SW480 (cell line): ENCODE data around the gene VASH1.

ENCODE experiments used
- DNase-seq: peaks from one replicate; pipeline ENCODE4 v3.0.0-alpha.2; 2016; ENCODE audit warnings: low spot score

Gene VASH1

DNA sequence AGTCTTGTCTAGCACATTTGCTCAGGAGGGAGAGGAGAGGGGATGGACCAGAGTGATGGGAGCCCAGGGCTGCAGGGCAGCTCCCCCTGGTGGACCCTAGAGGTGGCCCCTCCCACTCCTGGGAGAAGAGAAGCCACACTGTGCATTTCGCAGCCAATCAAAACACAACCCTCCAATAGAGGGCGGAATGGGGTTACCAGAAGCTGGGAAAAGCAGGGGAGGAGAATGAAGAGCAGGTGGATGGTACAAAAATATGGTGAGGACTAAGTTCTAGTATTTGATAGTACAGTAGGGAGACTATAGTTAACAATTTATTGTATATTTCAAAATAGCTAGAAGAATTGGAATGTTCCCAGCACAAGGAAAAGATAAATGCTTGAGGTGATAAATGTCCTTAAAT, 23.6 kb downstream of the VASH1 start:
- DNase-seq = peak; percentile 73

GRCh38 chr14:76786601-76787000, 25.3 kb downstream of the VASH1 start:
- DNase-seq = no peak

GRCh38 chr14:76792422-76792821, 31.2 kb downstream of the VASH1 start:
- DNase-seq = no peak

- no peak for DNase-seq
These were observed 32.1 kb downstream of the VASH1 start for GRCh38 chr14:76793324-76793723.

GRCh38 chr14:76793956-76794355, 32.7 kb downstream of the VASH1 start:
- no peak for DNase-seq

DNA sequence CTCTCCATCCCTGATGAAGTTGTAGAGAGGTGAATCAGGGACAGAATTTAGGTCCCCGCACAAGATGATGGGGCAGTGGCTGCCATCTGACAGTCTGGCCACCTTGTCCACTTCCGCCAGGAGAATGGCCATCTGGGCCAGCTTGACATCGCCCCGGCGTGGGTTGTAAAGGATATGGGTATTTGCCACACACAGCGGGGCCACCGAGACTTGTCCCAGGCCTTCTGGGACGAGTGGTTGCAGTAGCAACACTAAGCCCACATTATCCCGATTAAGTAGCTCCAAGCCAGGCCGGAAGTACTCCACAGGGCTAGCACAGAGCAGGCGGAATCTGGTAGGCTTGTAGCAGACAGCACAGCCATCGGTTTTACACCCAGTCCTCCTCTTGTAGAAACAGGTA, 45.2 kb downstream of the VASH1 start:
- no peak for DNase-seq

DNA sequence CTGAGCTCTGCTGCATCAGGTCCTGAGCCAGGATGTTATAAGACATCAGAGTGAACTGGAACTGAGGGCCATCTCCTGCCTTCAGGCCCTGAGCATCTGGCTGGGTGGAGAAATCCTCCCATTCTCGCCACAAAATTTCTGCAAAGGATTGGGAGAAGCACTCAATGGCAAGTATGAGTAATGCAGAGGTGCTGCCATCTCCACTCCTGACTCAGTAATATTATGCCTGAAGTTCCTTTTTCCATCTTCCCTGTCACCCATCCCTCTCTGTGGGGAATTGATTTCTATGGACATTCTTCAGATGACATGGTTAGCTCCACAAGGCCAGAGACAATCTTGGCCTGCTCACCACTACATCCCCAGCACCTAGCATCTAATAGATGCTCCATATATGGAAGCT, 46.7 kb downstream of the VASH1 start:
- no peak for DNase-seq

- DNase-seq = no peak
These were observed 47.7 kb downstream of the VASH1 start for GRCh38 chr14:76808990-76809389.

DNA sequence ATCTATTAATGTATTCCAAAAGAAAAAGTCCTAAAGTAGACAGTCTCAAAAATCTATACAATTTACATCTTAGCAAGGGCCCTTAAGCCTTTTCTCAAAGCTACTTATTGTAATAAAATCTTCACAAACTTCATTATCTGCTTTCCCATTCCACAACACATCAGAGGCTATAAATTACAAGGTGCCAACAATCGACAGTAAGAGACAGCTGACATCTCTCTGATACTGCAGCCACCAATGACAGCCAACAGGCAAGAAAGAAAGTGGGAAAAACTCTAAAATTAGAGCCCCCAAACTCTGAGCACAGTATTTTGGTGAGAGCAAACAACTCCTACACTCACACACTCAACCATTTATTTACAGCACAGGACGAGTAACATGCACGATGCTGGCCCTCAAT, 49.3 kb downstream of the VASH1 start:
- DNase-seq = no peak

DNA sequence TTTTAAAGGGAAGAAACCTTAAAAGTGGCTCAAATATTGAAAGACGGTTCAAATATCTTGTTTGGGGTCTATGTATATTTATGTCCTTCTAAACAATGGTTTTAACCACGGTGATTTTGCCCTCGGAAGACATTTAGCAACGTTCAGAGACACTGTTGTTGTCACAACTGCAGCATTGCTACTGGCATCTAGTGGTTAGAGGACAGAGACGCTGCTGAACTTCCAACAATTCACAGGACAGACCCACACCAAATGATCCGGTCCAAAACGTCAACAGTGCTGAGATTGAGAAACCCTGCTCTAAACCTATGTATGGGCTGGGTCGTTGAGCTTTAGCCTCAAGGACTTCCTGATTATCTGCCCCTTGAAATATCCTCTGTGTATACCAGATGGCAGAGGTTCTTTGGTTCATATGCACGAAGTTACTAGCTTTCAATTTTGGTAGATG, 49.7 kb downstream of the VASH1 start:
- DNase-seq = peak; percentile 54

DNA sequence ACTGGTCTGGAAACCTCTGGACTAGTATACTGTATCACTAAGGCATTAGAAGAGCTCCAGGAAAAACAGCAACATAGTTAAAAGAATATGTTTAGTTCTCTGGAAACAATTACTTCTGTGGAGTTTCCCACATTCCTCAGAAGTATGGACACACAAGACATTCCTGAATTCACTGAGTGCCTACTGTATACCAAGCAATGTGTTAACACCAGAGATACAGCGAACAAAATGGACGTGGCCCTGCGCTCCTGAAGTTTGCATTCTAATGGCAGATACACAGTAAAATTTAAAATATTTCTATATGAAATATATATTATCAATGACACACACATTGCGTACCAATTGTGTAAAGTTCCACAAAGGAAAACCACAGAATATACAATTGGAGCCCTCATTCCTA, 50.3 kb downstream of the VASH1 start:
- no peak for DNase-seq

- peak; percentile 52 for DNase-seq
These were observed 50.8 kb downstream of the VASH1 start for GRCh38 chr14:76812093-76812421.

- DNase-seq = peak; percentile 95
These were observed 51.4 kb downstream of the VASH1 start, which contains the start of gene ANGEL1 for GRCh38 chr14:76812422-76813383. ANGEL1 (minus strand) TSS chr14:76812882; CDS start chr14:76812827, 55 bp downstream.

DNA sequence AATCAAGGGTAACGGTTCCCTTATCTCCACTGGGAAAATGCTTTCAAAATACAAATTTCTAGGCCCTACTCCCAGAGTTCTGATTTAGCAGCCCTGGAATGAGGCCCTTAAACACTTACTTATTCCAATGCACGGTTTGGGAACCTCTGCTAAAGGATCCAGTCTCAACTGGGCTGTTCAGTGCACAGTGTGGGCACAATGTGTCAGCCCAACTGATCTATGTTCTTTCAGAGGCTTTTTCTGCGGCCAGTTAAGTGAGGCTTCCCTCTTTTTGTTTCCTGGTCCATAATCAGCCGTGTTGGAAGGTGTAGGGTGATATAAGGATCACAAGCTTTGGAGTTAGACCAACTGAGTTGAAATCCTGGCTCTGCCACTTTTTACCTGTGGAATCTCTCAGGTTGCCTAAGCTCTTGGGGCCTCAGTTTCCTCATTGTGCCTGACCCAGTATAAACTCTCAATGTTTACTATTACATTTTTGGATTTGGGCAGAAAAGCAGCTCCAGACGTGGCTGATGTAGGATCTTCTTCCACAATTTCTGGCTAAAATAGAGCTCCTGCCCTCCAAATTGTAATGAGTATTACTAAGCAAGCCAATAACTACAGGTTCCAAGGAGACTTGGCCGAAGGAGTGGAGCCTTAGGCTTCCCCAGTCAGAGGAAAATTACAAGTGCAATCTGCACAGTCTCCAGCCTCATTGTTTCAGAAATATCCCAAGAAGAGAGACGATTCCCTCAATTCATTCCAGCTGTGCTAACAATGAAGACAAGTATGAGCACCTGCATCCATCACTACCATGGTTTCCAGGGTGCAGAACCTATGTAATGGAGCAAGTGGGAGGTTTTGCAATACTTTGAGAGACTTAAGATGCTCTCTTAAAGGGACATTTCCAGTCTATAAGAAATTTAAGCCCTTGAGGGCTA, 53.7 kb downstream of the VASH1 start:
- DNase-seq = no peak

- DNase-seq = no peak
These were observed 59.4 kb downstream of the VASH1 start for GRCh38 chr14:76820700-76821099.

- DNase-seq = peak; percentile 52
These were observed 64.9 kb downstream of the VASH1 start, which contains the start of gene LRRC74A for GRCh38 chr14:76826122-76826521. LRRC74A (plus strand) TSS chr14:76826408; CDS start chr14:76826698, 290 bp downstream.

GRCh38 chr14:76827696-76828296, 66.5 kb downstream of the VASH1 start:
- DNase-seq = no peak

- DNase-seq = no peak
These were observed 67.2 kb downstream of the VASH1 start for GRCh38 chr14:76828339-76829012.

- no peak for DNase-seq
These were observed 67.7 kb downstream of the VASH1 start for GRCh38 chr14:76829013-76829365.

GRCh38 chr14:76829650-76830421, 68.6 kb downstream of the VASH1 start:
- DNase-seq = peak; percentile 36

- DNase-seq = no peak
These were observed 69.3 kb downstream of the VASH1 start for GRCh38 chr14:76830556-76830955.
